ENCODE measurements around the gene BARX2.

DNA sequence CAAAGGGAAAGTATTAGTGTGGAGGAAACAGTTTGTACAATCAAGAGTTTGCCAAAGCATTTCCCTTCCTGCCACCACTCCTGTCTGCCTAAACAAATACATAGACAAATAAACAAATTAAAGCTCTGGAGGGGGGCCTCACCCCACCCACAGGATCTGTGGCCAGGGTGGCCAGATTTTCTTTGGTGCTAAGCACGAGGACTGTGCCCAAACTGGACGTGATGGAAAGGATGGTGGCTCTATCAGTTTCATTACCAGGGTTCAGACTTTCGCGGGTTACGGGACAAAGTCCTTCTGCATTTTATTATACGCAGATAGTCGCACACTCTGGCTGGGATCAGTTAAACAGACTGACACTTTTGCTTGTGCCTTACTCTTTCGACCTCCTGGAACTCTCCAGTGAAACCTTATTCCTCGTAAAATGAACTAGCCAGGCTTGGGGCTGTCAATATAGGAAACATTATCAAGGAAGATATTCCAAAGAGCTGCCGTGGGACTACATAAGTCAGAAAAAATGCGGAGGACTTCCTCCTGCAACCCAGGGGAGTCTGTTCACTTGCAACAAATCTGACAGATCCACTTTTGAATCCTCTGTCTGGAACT lies 11.2 kb downstream of the BARX2 start:
- no peak for TF ChIP-seq EZH2 (IDR thresholded peaks at IDR 0.05)
- TF ChIP-seq POLR2AphosphoS5 (IDR thresholded peaks at IDR 0.05; ENCODE audit: borderline replicate concordance, low read depth, low read length), result no peak
